ENCODE data around the gene MREG.

The MREG gene

DNA sequence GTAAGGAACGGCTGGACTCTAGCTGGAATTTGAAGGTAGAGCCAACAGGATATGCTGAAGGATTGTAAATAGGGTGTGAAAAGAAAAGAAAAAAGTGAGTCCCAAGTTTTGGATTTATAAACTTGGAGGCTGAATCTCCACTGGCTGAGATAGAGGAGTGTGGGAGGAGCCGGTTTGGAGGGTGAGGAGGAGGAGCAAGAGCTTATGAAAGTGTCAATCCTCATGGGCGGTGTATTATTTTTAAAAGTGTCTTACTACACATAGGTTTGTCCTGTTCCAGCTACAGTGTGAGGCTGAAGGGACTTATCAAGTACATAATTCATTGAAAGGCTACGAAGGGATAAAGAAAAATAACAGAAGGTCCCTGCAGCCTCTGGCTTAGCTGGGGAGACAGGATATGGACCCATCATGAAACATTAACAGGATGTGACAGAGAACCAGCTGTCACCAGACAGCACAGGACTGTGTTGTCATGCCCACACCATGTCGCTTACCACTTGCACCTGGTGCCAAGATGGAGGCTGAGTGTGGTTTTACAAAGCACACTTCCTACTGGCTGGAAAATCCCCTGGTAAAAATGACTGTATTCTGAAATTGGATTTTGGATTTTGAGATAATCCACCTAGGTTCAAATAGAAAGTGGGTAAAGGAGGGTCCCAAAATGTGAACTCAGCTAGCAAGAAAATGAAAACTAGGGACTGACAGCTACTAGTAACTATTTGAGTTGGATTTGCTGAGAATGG lies 2.5 kb upstream of the MREG start:
- H3K27ac ChIP-seq (ENCODE audit: low read depth, low read length, poor library complexity, severe bottlenecking) = peak overlapping the region; percentile 68
- no peaks in the 10 kb centered on the region for H3K79me2 ChIP-seq (ENCODE audit: insufficient read depth, low read length)
- TF ChIP-seq, protein P1, sequence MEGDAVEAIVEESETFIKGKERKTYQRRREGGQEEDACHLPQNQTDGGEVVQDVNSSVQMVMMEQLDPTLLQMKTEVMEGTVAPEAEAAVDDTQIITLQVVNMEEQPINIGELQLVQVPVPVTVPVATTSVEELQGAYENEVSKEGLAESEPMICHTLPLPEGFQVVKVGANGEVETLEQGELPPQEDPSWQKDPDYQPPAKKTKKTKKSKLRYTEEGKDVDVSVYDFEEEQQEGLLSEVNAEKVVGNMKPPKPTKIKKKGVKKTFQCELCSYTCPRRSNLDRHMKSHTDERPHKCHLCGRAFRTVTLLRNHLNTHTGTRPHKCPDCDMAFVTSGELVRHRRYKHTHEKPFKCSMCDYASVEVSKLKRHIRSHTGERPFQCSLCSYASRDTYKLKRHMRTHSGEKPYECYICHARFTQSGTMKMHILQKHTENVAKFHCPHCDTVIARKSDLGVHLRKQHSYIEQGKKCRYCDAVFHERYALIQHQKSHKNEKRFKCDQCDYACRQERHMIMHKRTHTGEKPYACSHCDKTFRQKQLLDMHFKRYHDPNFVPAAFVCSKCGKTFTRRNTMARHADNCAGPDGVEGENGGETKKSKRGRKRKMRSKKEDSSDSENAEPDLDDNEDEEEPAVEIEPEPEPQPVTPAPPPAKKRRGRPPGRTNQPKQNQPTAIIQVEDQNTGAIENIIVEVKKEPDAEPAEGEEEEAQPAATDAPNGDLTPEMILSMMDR (IDR thresholded peaks at IDR 0.05; ENCODE audit: low read length) = no peak
- TF ChIP-seq EZH2 (IDR thresholded peaks at IDR 0.05; ENCODE audit: borderline replicate concordance, low read length) = no peak
- H3K4me1 ChIP-seq (ENCODE audit: insufficient read depth, low read length, severe bottlenecking) = peaks cover 45% of the 10 kb centered on the region
- no peaks in the 10 kb centered on the region for H3K9me2 ChIP-seq (ENCODE audit: low read depth, low read length)
- no peaks in the 10 kb centered on the region for H3K27me3 ChIP-seq (ENCODE audit: insufficient read depth, low read length)
- H3K4me2 ChIP-seq (ENCODE audit: low read length) = peak overlapping the region; percentile 42
- H3K9me3 ChIP-seq (ENCODE audit: low read length) = 0 out of 2 replicates have a peak, but pooled peaks cover 2% of the 10 kb centered on the region
- peak overlapping the region; percentile 29; the same call in 1 of the 2 replicates for H3K9ac ChIP-seq (ENCODE audit: low read length)
- H2AFZ ChIP-seq (ENCODE audit: low read length) = peak overlapping the region; percentile 18
- H4K20me1 ChIP-seq (ENCODE audit: insufficient read depth, low read length) = no peaks in the 10 kb centered on the region
- H3K36me3 ChIP-seq (ENCODE audit: insufficient read depth, low read length) = no peaks in the 10 kb centered on the region
- H3F3A ChIP-seq (ENCODE audit: insufficient read depth, low read length) = no peaks in the 10 kb centered on the region
- peak overlapping the region; percentile 3 for H3K4me3 ChIP-seq (ENCODE audit: low read depth, low read length, poor library complexity, severe bottlenecking)

GRCh38 chr2:216014986-216015385 lies 1.6 kb upstream of the MREG start:
- H3K27me3 ChIP-seq (ENCODE audit: insufficient read depth, low read length) = no peaks in the 10 kb centered on the region
- H3K27ac ChIP-seq (ENCODE audit: low read depth, low read length, poor library complexity, severe bottlenecking) = peak overlapping the region; percentile 68
- H3K9ac ChIP-seq (ENCODE audit: low read length) = no peak overlapping the region
- H2AFZ ChIP-seq (ENCODE audit: low read length) = peak overlapping the region; percentile 18; the same call in 1 of the 2 replicates
- H3K9me3 ChIP-seq (ENCODE audit: low read length) = 0 out of 2 replicates have a peak, but pooled peaks cover 2% of the 10 kb centered on the region
- no peaks in the 10 kb centered on the region for H4K20me1 ChIP-seq (ENCODE audit: insufficient read depth, low read length)
- H3F3A ChIP-seq (ENCODE audit: insufficient read depth, low read length) = no peaks in the 10 kb centered on the region
- H3K9me2 ChIP-seq (ENCODE audit: low read depth, low read length) = no peaks in the 10 kb centered on the region
- H3K36me3 ChIP-seq (ENCODE audit: insufficient read depth, low read length) = no peaks in the 10 kb centered on the region
- TF ChIP-seq, protein P1 (IDR thresholded peaks at IDR 0.05; ENCODE audit: low read length) = no peak
- no peak for TF ChIP-seq EZH2 (IDR thresholded peaks at IDR 0.05; ENCODE audit: borderline replicate concordance, low read length)
- no peak overlapping the region for H3K4me2 ChIP-seq (ENCODE audit: low read length)
- no peak overlapping the region for H3K4me3 ChIP-seq (ENCODE audit: low read depth, low read length, poor library complexity, severe bottlenecking)
- H3K4me1 ChIP-seq (ENCODE audit: insufficient read depth, low read length, severe bottlenecking) = peaks cover 45% of the 10 kb centered on the region
- H3K79me2 ChIP-seq (ENCODE audit: insufficient read depth, low read length) = no peaks in the 10 kb centered on the region

- Histone ChIP-seq H3K79me2 (ENCODE audit: insufficient read depth, low read length) (no peaks in the 10 kb centered on the region), H3K9ac (ENCODE audit: low read length) (no peak overlapping the region)
These were observed 655 bp upstream of the MREG start for GRCh38 chr2:216014006-216014405.

More at GRCh38 chr2:216014006-216014405, 655 bp upstream of the MREG start:
- H2AFZ ChIP-seq (ENCODE audit: low read length) = no peak overlapping the region
- TF ChIP-seq EZH2 (IDR thresholded peaks at IDR 0.05; ENCODE audit: borderline replicate concordance, low read length) = no peak
- TF ChIP-seq, protein P1 (IDR thresholded peaks at IDR 0.05; ENCODE audit: low read length) = no peak
- no peaks in the 10 kb centered on the region for H3K27me3 ChIP-seq (ENCODE audit: insufficient read depth, low read length)
- 0 out of 2 replicates have a peak, but pooled peaks cover 2% of the 10 kb centered on the region for H3K9me3 ChIP-seq (ENCODE audit: low read length)
- no peaks in the 10 kb centered on the region for H3F3A ChIP-seq (ENCODE audit: insufficient read depth, low read length)
- peaks cover 45% of the 10 kb centered on the region for H3K4me1 ChIP-seq (ENCODE audit: insufficient read depth, low read length, severe bottlenecking)
- H4K20me1 ChIP-seq (ENCODE audit: insufficient read depth, low read length) = no peaks in the 10 kb centered on the region
- H3K27ac ChIP-seq (ENCODE audit: low read depth, low read length, poor library complexity, severe bottlenecking) = no peak overlapping the region
- H3K4me2 ChIP-seq (ENCODE audit: low read length) = peak overlapping the region; percentile 74
- H3K36me3 ChIP-seq (ENCODE audit: insufficient read depth, low read length) = no peaks in the 10 kb centered on the region
- H3K4me3 ChIP-seq (ENCODE audit: low read depth, low read length, poor library complexity, severe bottlenecking) = no peak overlapping the region
- H3K9me2 ChIP-seq (ENCODE audit: low read depth, low read length) = no peaks in the 10 kb centered on the region
